ENCODE data around the gene ATP2A3. TPM values are rescaled to one million over a fixed set of nuclear protein-coding genes. Genes with fewer than 3 reads are reported as not detected.

Gene ATP2A3
- total and polyA plus RNA-seq, 2 donors (not counting 3 experiments of a cell fraction or from before 2014, with no cell fraction given) = 0.37 to 0.55 TPM

DNA sequence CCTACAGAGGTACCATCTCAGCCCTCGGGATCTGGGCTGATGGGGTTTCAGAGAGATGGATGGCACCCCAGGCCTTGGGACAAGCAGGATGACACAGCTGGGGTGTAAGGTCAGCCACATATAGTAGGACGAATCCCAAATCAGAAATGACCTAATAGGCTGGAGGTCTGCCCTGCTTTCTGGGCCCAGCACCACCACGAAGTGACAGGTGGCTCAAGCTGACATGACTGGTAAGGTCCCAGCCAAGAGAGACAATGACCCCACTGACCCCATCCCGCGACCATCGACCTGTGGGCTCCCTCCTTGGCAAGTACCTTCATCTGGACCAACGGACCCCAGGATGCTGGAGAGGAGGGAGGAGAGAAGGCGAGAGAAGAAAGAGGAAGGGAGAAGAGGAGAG is 87.0 kb downstream of the ATP2A3 start:
- no peak for DNase-seq (ENCODE audit: low read depth, low spot score)
- peaks cover 0 to 8% of the 10 kb centered on the region in 2 experiments for H3K36me3 ChIP-seq (ENCODE audit: control insufficient read depth in 2 of 2, extremely low read depth in 1 of 2, insufficient read depth in 2 of 2, low read length in 2 of 2)
- TF ChIP-seq EZH2 (IDR thresholded peaks at IDR 0.05; ENCODE audit: borderline replicate concordance, low read depth, low read length, severe bottlenecking) (no peak), MYC (IDR thresholded peaks at IDR 0.05; ENCODE audit: low read depth, low read length) (no peak), FOS (IDR thresholded peaks at IDR 0.05; ENCODE audit: borderline replicate concordance, insufficient read depth, low read length) (no peak), POLR2AphosphoS5 (IDR thresholded peaks at IDR 0.05; ENCODE audit: insufficient read depth, low read depth, low read length) (no peak), POLR2A (IDR thresholded peaks at IDR 0.05; ENCODE audit: low read depth, low read length) (no peak), JUN (IDR thresholded peaks at IDR 0.05; ENCODE audit: borderline replicate concordance, insufficient read depth, insufficient read length, low read depth) (no peak), GATA2 (IDR thresholded peaks at IDR 0.05; ENCODE audit: insufficient read depth, insufficient read length, low read depth, low read length) (no peak)
- TF ChIP-seq, protein P1, sequence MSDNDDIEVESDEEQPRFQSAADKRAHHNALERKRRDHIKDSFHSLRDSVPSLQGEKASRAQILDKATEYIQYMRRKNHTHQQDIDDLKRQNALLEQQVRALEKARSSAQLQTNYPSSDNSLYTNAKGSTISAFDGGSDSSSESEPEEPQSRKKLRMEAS (IDR thresholded peaks at IDR 0.05; ENCODE audit: insufficient read depth, insufficient read length) = no peak
- TF ChIP-seq, protein P2, sequence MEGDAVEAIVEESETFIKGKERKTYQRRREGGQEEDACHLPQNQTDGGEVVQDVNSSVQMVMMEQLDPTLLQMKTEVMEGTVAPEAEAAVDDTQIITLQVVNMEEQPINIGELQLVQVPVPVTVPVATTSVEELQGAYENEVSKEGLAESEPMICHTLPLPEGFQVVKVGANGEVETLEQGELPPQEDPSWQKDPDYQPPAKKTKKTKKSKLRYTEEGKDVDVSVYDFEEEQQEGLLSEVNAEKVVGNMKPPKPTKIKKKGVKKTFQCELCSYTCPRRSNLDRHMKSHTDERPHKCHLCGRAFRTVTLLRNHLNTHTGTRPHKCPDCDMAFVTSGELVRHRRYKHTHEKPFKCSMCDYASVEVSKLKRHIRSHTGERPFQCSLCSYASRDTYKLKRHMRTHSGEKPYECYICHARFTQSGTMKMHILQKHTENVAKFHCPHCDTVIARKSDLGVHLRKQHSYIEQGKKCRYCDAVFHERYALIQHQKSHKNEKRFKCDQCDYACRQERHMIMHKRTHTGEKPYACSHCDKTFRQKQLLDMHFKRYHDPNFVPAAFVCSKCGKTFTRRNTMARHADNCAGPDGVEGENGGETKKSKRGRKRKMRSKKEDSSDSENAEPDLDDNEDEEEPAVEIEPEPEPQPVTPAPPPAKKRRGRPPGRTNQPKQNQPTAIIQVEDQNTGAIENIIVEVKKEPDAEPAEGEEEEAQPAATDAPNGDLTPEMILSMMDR (IDR thresholded peaks at IDR 0.05; ENCODE audit: extremely low read depth in 1 of 2, insufficient read depth in 1 of 2, low read depth in 1 of 2, low read length in 2 of 2) = no peak
- no peaks in the 10 kb centered on the region for H3K27me3 ChIP-seq (ENCODE audit: control insufficient read depth in 2 of 2, insufficient read depth in 2 of 2, low read length in 2 of 2)
- ChIA-PET CTCF (interaction anchor here (0.6 kb wide), 1 partner anchor 139 kb away, joined by 3 read pairs; no protein-coding TSS in a partner anchor), POLR2A (no interaction called here)
- H2AFZ ChIP-seq (ENCODE audit: low read depth, low read length) = no peak overlapping the region
- H3K9ac ChIP-seq (replicated peaks; ENCODE audit: extremely low read depth, insufficient read depth, low read length) = no peak overlapping the region
- no peak overlapping the region for H3K4me3 ChIP-seq (replicated peaks in 1 of 3; ENCODE audit: insufficient read depth in 1 of 3, low read depth in 1 of 3, low read length in 3 of 3)
- intact Hi-C loops (cut with micrococcal nuclease) (no loop called here), dilution Hi-C loops (cut with MboI; ENCODE audit: extremely low pct_ligation_motif_present, low sequenced_read_pairs) (no loop called here)
- no peak overlapping the region for H3K4me2 ChIP-seq (ENCODE audit: insufficient read depth, low read length)
- H3K79me2 ChIP-seq (ENCODE audit: control insufficient read depth, insufficient read depth, low read length) = no peaks in the 10 kb centered on the region
- H3K9me1 ChIP-seq (replicated peaks; ENCODE audit: control insufficient read depth, extremely low read depth, insufficient read depth, low read length) = no peaks in the 10 kb centered on the region
- no peak overlapping the region for H3K27ac ChIP-seq (ENCODE audit: insufficient read depth, low read depth, low read length)
- no peak for FAIRE-seq
- no TSS peak for BruUV-seq (replicated peaks)
- no peaks in the 10 kb centered on the region for H3K9me3 ChIP-seq (replicated peaks; ENCODE audit: control insufficient read depth, insufficient read depth, low read length)
- H3K4me1 ChIP-seq (ENCODE audit: control insufficient read depth, extremely low read depth, insufficient read depth, low read length) = no peaks in the 10 kb centered on the region
- H4K20me1 ChIP-seq (replicated peaks; ENCODE audit: control insufficient read depth, extremely low read depth, insufficient read depth, low read length) = no peaks in the 10 kb centered on the region
